Keratinocyte (primary cell): Measurements from ENCODE around the gene TECRL.

Experiments used
- EZH2 ChIP-seq: IDR thresholded peaks from one replicate; pipeline ENCODE4 v1.6.1; 2012; ENCODE audit warnings: inconsistent platforms, mild to moderate bottlenecking, low read length, moderate library complexity
- TF ChIP-seq, protein P1 (sequence below), 3 experiments: IDR thresholded peaks in 1 of 3; conservative IDR thresholded peaks in 1 of 3; optimal IDR thresholded peaks in 1 of 3; 2 replicates in 2 of 3; 3 replicates in 1 of 3; pipeline versions ENCODE3 to v1.5.1; 2011; ENCODE audit warnings: low read length in 3 of 3, mild to moderate bottlenecking in 3 of 3, moderate library complexity in 2 of 3, control low read depth in 1 of 3, inconsistent platforms in 1 of 3; ENCODE audit not compliant: insufficient read depth in 2 of 3; ENCODE audit errors: extremely low read depth in 1 of 3

GRCh38 chr4:64326507-64326906, 82.7 kb downstream of the TECRL start:
- TF ChIP-seq, protein P1, sequence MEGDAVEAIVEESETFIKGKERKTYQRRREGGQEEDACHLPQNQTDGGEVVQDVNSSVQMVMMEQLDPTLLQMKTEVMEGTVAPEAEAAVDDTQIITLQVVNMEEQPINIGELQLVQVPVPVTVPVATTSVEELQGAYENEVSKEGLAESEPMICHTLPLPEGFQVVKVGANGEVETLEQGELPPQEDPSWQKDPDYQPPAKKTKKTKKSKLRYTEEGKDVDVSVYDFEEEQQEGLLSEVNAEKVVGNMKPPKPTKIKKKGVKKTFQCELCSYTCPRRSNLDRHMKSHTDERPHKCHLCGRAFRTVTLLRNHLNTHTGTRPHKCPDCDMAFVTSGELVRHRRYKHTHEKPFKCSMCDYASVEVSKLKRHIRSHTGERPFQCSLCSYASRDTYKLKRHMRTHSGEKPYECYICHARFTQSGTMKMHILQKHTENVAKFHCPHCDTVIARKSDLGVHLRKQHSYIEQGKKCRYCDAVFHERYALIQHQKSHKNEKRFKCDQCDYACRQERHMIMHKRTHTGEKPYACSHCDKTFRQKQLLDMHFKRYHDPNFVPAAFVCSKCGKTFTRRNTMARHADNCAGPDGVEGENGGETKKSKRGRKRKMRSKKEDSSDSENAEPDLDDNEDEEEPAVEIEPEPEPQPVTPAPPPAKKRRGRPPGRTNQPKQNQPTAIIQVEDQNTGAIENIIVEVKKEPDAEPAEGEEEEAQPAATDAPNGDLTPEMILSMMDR (optimal IDR thresholded peaks at IDR 0.05 in 1 of 3, IDR thresholded peaks at IDR 0.05 in 1 of 3, conservative IDR thresholded peaks at IDR 0.05 in 1 of 3; ENCODE audit: extremely low read depth in 1 of 3, insufficient read depth in 2 of 3, low read length in 3 of 3) = no peak
- no peak for TF ChIP-seq EZH2
